AG08395 (cell line): Measurements from ENCODE around the gene PERM1.
"Not testable (repeated sequence)": the region's sequence is repeated elsewhere in the genome, so short reads cannot be mapped to it uniquely, and the experiment has no call there.

ENCODE experiments used
- DNase-seq: peaks from one replicate; pipeline ENCODE4 v3.0.0; 2012; ENCODE audit warnings: mixed read lengths, low spot score

The PERM1 gene

GRCh38 chr1:997993-998744 is 16.3 kb upstream of the PERM1 start:
- no peak for DNase-seq

- no peak for DNase-seq
These were observed 15.8 kb upstream of the PERM1 start for GRCh38 chr1:997713-997992.

GRCh38 chr1:996851-997712 is 15.2 kb upstream of the PERM1 start:
- DNase-seq, result no peak

GRCh38 chr1:995665-996633 is 14.1 kb upstream of the PERM1 start:
- DNase-seq, result no peak

- not testable (repeated sequence) for DNase-seq
These were observed 12.7 kb upstream of the PERM1 start for GRCh38 chr1:994546-994945.

- no peak for DNase-seq
These were observed 11.6 kb upstream of the PERM1 start for GRCh38 chr1:993379-993995.

GRCh38 chr1:992362-992761 is 10.5 kb upstream of the PERM1 start:
- DNase-seq, result no peak

GRCh38 chr1:991895-992294 is 10.0 kb upstream of the PERM1 start:
- no peak for DNase-seq

GRCh38 chr1:991275-991674 is 9.4 kb upstream of the PERM1 start:
- not testable (repeated sequence) for DNase-seq

GRCh38 chr1:988061-988460 is 6.2 kb upstream of the PERM1 start:
- DNase-seq, result not testable (repeated sequence)

GRCh38 chr1:985126-985525 is 3.2 kb upstream of the PERM1 start:
- no peak for DNase-seq

- DNase-seq, result no peak
These were observed 2.6 kb upstream of the PERM1 start for GRCh38 chr1:984476-984814.

GRCh38 chr1:983798-984475 is 2.0 kb upstream of the PERM1 start:
- peak; percentile 73 for DNase-seq

GRCh38 chr1:982765-983436 is 1.0 kb upstream of the PERM1 start:
- DNase-seq, result no peak

GRCh38 chr1:981491-981954 is 370 bp downstream of the PERM1 start:
- no peak for DNase-seq

- no peak for DNase-seq
These were observed 1.1 kb downstream of the PERM1 start for GRCh38 chr1:980602-981395.

- no peak for DNase-seq
These were observed 1.7 kb downstream of the PERM1 start for GRCh38 chr1:980137-980571.

- no peak for DNase-seq
These were observed 2.2 kb downstream of the PERM1 start for GRCh38 chr1:979744-980072.

- DNase-seq, result no peak
These were observed 2.8 kb downstream of the PERM1 start for GRCh38 chr1:978835-979743.
